Endodermal cell (in vitro differentiated cells): ENCODE data around the gene SDR42E1. TPM values are rescaled to one million over a fixed set of nuclear protein-coding genes. Genes with fewer than 3 reads are reported as not detected.
A peak's percentile ranks its signal among the peaks of the same experiment; 100 is the strongest.

Source experiments
- DNase-seq: peaks from one replicate; pipeline ENCODE4 v3.0.0-alpha.2; 2017
- H3K27ac ChIP-seq: 2 replicates; pipeline ENCODE4 v1.5.1; 2013; ENCODE audit warnings: mild to moderate bottlenecking, low read depth, low read length, moderate library complexity
- H3K27me3 ChIP-seq: 2 replicates; pipeline ENCODE4 v1.6.1; 2013; ENCODE audit warnings: mild to moderate bottlenecking, low read length, moderate library complexity; ENCODE audit not compliant: insufficient read depth, control insufficient read depth, poor library complexity, severe bottlenecking
- H3K36me3 ChIP-seq: 2 replicates; pipeline ENCODE4 v1.7.0; 2013; ENCODE audit warnings: mild to moderate bottlenecking, low read length, moderate library complexity; ENCODE audit not compliant: control insufficient read depth, insufficient read depth
- H3K4me1 ChIP-seq: one replicate; pipeline ENCODE4 v1.7.0; 2013; ENCODE audit warnings: low read length; ENCODE audit not compliant: control insufficient read depth, insufficient read depth
- H3K4me3 ChIP-seq: 2 replicates; pipeline ENCODE4 v1.5.1; 2013; ENCODE audit warnings: mild to moderate bottlenecking, low read length, moderate library complexity
- H3K9ac ChIP-seq: 2 replicates; pipeline ENCODE4 v1.6.1; 2013; ENCODE audit warnings: mild to moderate bottlenecking, low read length, moderate library complexity; ENCODE audit not compliant: poor library complexity, severe bottlenecking; ENCODE audit errors: extremely low read depth
- H3K9me3 ChIP-seq: 2 replicates; pipeline ENCODE4 v1.6.1; 2013; ENCODE audit warnings: mild to moderate bottlenecking, low read length, moderate library complexity; ENCODE audit not compliant: control insufficient read depth
- H3K27ac Mint-ChIP-seq: 2 replicates; pipeline ENCODE4 v1.8.0; 2020; ENCODE audit warnings: mixed read lengths
- H3K27me3 Mint-ChIP-seq: 2 replicates; pipeline ENCODE4 v1.8.0; 2021; ENCODE audit warnings: mild to moderate bottlenecking, mixed read lengths; ENCODE audit not compliant: insufficient read depth
- H3K36me3 Mint-ChIP-seq: 2 replicates; pipeline ENCODE4 v1.8.0; 2020; ENCODE audit warnings: low read depth, mixed read lengths
- H3K4me1 Mint-ChIP-seq: 2 replicates; pipeline ENCODE4 v1.8.0; 2020; ENCODE audit warnings: mixed read lengths
- H3K4me3 Mint-ChIP-seq: 2 replicates; pipeline ENCODE4 v1.8.0; 2020; ENCODE audit warnings: mild to moderate bottlenecking, moderate library complexity, mixed read lengths
- H3K9me3 Mint-ChIP-seq: 2 replicates; pipeline ENCODE4 v1.8.0; 2020; ENCODE audit warnings: mild to moderate bottlenecking, mixed read lengths
- CTCF ChIP-seq: fragments of 200-600 bp; sonication (generic); conservative IDR thresholded peaks from 2 replicates; pipeline ENCODE4 v1.5.0; 2021; ENCODE audit warnings: antibody characterized with exemption, mild to moderate bottlenecking
- WGBS, 2 experiments: methylation state at CpG; one replicate each; pipeline versions ENCODE4 v1.1.5 to v1.1.7; 2013; ENCODE audit warnings: missing lambda C conversion rate in 2 of 2, mixed read lengths in 1 of 2; ENCODE audit not compliant: insufficient coverage in 1 of 2, insufficient read length in 1 of 2; 5-methylcytosine and 5-hydroxymethylcytosine counted together
- total RNA-seq, 2 donors: library from RNA; stranded (reverse); fragmentation: NEBNext Ultra II Directional in 1 of 2; extraction: Animal tissue kit (Norgen Biotek cat#: 25700) in 1 of 2; gene quantifications; 2 replicates in 1 of 2; 3 replicates in 1 of 2; pipeline ENCODE4 v1.2.1, GENCODE V29; 2021

SDR42E1 gene
- total RNA-seq, 2 donors from 2014 or later = 0.15 TPM; not detected in 1

GRCh38 chr16:82046941-82047340 is 35.7 kb upstream of the SDR42E1 start:
- H3K27ac ChIP-seq = no peak overlapping the region
- WGBS, 2 experiments = 50 to 63% methylated on average over 1 to 2 of the region's 2 CpGs
- DNase-seq = no peak
- TF ChIP-seq CTCF = no peak
- Mint-ChIP-seq H3K4me1 (peaks cover 19% of the 10 kb centered on the region), H3K4me3 (no peak overlapping the region), H3K36me3 (no peaks in the 10 kb centered on the region), H3K27me3 (peaks cover 6% of the 10 kb centered on the region), H3K9me3 (no peaks in the 10 kb centered on the region), H3K27ac (no peak overlapping the region)
- H3K4me3 ChIP-seq = no peak overlapping the region
- H3K36me3 ChIP-seq = no peaks in the 10 kb centered on the region
- H3K9me3 ChIP-seq = no peaks in the 10 kb centered on the region
- no peaks in the 10 kb centered on the region for H3K27me3 ChIP-seq
- peaks cover 4% of the 10 kb centered on the region for H3K4me1 ChIP-seq
- H3K9ac ChIP-seq = no peak overlapping the region

- H3K4me1 Mint-ChIP-seq = peaks cover 19% of the 10 kb centered on the region
- peaks cover 7% of the 10 kb centered on the region for H3K27me3 Mint-ChIP-seq
- H3K9me3 Mint-ChIP-seq = no peaks in the 10 kb centered on the region
- H3K36me3 Mint-ChIP-seq = no peaks in the 10 kb centered on the region
- H3K36me3 ChIP-seq = no peaks in the 10 kb centered on the region
- H3K27me3 ChIP-seq = no peaks in the 10 kb centered on the region
- TF ChIP-seq CTCF = no peak
- peaks cover 4% of the 10 kb centered on the region for H3K4me1 ChIP-seq
- no peak overlapping the region for H3K27ac ChIP-seq
- no peaks in the 10 kb centered on the region for H3K9me3 ChIP-seq
- no peak overlapping the region for H3K9ac ChIP-seq
- 93 to 100% methylated on average over 1 to 4 of the region's 4 CpGs for WGBS, 2 experiments
- DNase-seq = no peak
- no peak overlapping the region for H3K4me3 Mint-ChIP-seq
- no peak overlapping the region for H3K27ac Mint-ChIP-seq
- no peak overlapping the region for H3K4me3 ChIP-seq
These were observed 35.3 kb upstream of the SDR42E1 start for GRCh38 chr16:82046541-82046940.

- 67 to 98% methylated on average over 1 of the region's 2 CpGs for WGBS, 2 experiments
- H3K4me1 Mint-ChIP-seq = peaks cover 9% of the 10 kb centered on the region
- H3K27ac Mint-ChIP-seq = no peak overlapping the region
- H3K27ac ChIP-seq = peak overlapping the region; percentile 5
- H3K4me1 ChIP-seq = peaks cover 4% of the 10 kb centered on the region
- H3K36me3 ChIP-seq = no peaks in the 10 kb centered on the region
- H3K9me3 ChIP-seq = no peaks in the 10 kb centered on the region
- TF ChIP-seq CTCF = no peak
- no peak overlapping the region for H3K4me3 Mint-ChIP-seq
- H3K9ac ChIP-seq = no peak overlapping the region
- no peak overlapping the region for H3K4me3 ChIP-seq
- no peaks in the 10 kb centered on the region for H3K27me3 ChIP-seq
- DNase-seq = no peak
- H3K9me3 Mint-ChIP-seq = no peaks in the 10 kb centered on the region
- no peaks in the 10 kb centered on the region for H3K36me3 Mint-ChIP-seq
- H3K27me3 Mint-ChIP-seq = peaks cover 10% of the 10 kb centered on the region
These were observed 34.2 kb upstream of the SDR42E1 start for GRCh38 chr16:82045465-82045864.
